Measurements from ENCODE around the gene WDFY4.

Gene WDFY4

GRCh38 chr10:48697821-48698764 lies 13.4 kb downstream of the WDFY4 start:
- FAIRE-seq, result no peak
- no peak for DNase-seq (ENCODE audit: insufficient read length, low spot score)
- no peak for TF ChIP-seq CTCF (IDR thresholded peaks at IDR 0.05; ENCODE audit: insufficient read depth, missing control alignments)

DNA sequence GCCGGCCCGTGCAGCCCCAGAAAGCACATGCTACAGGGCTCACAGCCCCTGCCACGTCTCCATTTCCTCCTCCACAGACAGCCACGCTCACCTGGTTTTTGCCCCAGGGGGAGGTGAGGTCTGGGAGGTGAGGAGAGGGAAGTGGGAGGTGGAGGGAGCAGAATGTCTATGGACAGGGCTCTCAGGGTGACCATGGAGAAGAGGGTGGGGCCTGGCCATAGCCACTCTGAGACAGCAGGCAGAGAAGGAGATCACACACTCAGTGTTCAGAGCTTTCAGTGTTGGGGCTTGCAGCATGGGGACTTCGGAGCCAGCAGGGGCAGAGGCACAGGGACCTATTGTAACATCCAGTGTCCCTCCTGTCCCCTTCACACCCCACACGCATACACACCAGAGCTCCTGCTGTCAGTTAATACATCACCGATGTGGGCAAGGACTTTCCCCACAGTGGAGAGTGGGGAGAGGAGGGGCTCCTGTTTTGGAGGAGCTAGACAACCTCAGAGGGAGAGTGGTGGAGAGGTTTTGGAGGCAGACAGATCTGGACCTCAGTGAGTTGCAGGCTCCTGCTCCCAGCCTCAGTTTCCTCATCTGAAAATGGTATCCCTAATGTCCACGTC lies 14.4 kb downstream of the WDFY4 start:
- no peak for TF ChIP-seq CTCF (IDR thresholded peaks at IDR 0.05; ENCODE audit: insufficient read depth, missing control alignments)
- DNase-seq (ENCODE audit: insufficient read length, low spot score) (no peak), FAIRE-seq (no peak)

DNA sequence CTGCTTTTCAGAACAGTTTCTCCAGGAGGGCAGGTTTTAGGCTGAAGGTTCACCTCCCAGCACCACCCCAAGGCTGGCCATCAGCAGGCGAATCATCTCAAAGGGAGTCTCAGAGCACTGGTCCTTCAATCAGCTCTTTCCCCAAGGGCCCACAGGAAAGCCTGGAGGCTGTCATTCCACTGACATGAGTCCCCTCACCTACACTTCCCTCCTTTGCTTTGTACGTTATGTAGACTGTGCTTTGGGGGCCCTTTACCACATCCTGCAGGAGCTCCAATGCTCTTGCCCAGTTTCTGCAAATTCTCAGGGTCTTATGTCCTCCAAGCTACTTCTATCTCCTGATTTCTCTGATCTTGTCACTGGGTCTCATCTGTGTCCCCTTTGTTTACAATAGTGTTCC lies 15.4 kb downstream of the WDFY4 start:
- no peak for FAIRE-seq
- DNase-seq (ENCODE audit: insufficient read length, low spot score), result no peak
- TF ChIP-seq CTCF (IDR thresholded peaks at IDR 0.05; ENCODE audit: insufficient read depth, missing control alignments), result no peak

GRCh38 chr10:48700493-48700892 lies 15.8 kb downstream of the WDFY4 start:
- DNase-seq (ENCODE audit: insufficient read length, low spot score) (no peak), FAIRE-seq (no peak)
- no peak for TF ChIP-seq CTCF (IDR thresholded peaks at IDR 0.05; ENCODE audit: insufficient read depth, missing control alignments)

DNA sequence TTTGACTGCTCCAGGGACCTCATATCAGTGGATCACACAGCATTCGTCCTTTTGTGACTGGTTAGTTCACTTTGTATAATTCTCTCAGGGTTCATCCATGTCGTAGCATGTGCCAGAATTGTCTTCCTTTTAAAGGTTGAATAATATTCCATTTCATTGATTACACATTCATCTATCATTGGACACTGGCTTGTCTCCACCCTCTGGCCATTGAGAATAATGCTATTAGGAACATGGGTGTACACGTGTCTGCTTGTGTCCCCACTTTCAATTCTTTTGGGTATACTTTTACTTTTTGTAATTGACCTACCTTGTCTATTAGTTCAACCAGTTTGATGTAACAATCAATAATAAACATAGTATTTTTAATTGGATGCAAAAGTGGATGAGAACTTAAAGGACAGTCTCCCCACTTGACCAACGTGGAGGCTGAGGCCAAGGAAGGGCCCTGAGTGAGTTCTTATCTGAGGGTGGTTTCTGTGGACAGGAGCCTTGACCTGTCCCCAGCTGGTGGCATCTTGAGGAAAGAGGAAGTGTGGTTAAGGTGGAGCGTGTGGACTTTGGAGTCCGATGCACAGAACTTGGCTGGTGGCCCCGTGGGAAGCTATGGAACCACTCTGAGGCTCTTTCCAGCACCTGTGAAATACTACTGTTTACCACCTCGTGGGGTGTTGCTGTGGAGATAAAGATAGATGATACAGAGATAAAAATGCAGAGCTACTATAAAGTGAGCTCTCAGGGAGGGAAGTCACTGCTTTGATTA lies 16.6 kb downstream of the WDFY4 start:
- FAIRE-seq, result no peak
- DNase-seq (ENCODE audit: insufficient read length, low spot score), result no peak
- no peak for TF ChIP-seq CTCF (IDR thresholded peaks at IDR 0.05; ENCODE audit: insufficient read depth, missing control alignments)

GRCh38 chr10:48701941-48702340 lies 17.3 kb downstream of the WDFY4 start:
- no peak for DNase-seq (ENCODE audit: insufficient read length, low spot score)
- no peak for FAIRE-seq
- no peak for TF ChIP-seq CTCF (IDR thresholded peaks at IDR 0.05; ENCODE audit: insufficient read depth, missing control alignments)
